Suprapubic skin (tissue), 4 donors: ENCODE data around the gene NFATC2. TPM values are rescaled to one million over a fixed set of nuclear protein-coding genes. Genes with fewer than 3 reads are reported as not detected.

ENCODE experiments used
- DNase-seq, 2 donors: peaks; one replicate each; pipeline ENCODE4 v3.0.0-alpha.2; 2019; ENCODE audit warnings: low spot score in 2 of 2
- H3K27ac ChIP-seq: fragments of 200-600 bp; sonication (generic); one replicate; pipeline ENCODE4 v1.5.1; 2019
- H3K27me3 ChIP-seq: fragments of 200-600 bp; sonication (generic); one replicate; pipeline ENCODE4 v1.5.1; 2019
- H3K36me3 ChIP-seq: fragments of 200-600 bp; sonication (generic); one replicate; pipeline ENCODE4 v1.5.1; 2019
- H3K4me1 ChIP-seq: fragments of 200-600 bp; sonication (generic); one replicate; pipeline ENCODE4 v1.5.1; 2019
- H3K4me3 ChIP-seq: fragments of 200-600 bp; sonication (generic); one replicate; pipeline ENCODE4 v1.5.1; 2019; ENCODE audit warnings: mild to moderate bottlenecking
- H3K9me3 ChIP-seq: fragments of 200-600 bp; sonication (generic); one replicate; pipeline ENCODE4 v1.5.1; 2019
- EP300 ChIP-seq: sonication (generic); formaldehyde crosslinking; IDR thresholded peaks from one replicate; pipeline ENCODE4 v1.6.1; 2017; ENCODE audit warnings: antibody characterized with exemption
- POLR2A ChIP-seq, 2 donors: fragments of 450-650 bp; IDR thresholded peaks; one replicate each; pipeline ENCODE4 v1.6.1; 2017; ENCODE audit warnings: antibody characterized with exemption in 2 of 2, mild to moderate bottlenecking in 2 of 2, moderate library complexity in 2 of 2
- POLR2AphosphoS5 ChIP-seq, 3 donors: sonication (generic); formaldehyde crosslinking; IDR thresholded peaks; one replicate each; pipeline ENCODE4 v1.6.1; 2017; ENCODE audit warnings: antibody characterized with exemption in 3 of 3
- WGBS: methylation state at CpG from one replicate; pipeline ENCODE4 v1.1.5; 2018; 5-methylcytosine and 5-hydroxymethylcytosine counted together
- total RNA-seq, 4 donors: library from RNA; depleted of rRNA; stranded (reverse); fragments of >200 nt; gene quantifications; one replicate each; pipeline ENCODE4 v1.1.0, GENCODE V29; 2016
- TF ChIP-seq, protein P1 (sequence below), 2 donors: fragments of 200-600 bp in 1 of 2; fragments of 450-650 bp in 1 of 2; sonication (generic) in 1 of 2; IDR thresholded peaks; one replicate each; pipeline ENCODE4 v1.5.1; 2016 to 2019; ENCODE audit warnings: antibody characterized with exemption in 2 of 2, mild to moderate bottlenecking in 1 of 2, moderate library complexity in 1 of 2

NFATC2 gene
- total RNA-seq, 4 donors from 2014 or later: 5.4 to 15.7 (median 8.4) TPM

DNA sequence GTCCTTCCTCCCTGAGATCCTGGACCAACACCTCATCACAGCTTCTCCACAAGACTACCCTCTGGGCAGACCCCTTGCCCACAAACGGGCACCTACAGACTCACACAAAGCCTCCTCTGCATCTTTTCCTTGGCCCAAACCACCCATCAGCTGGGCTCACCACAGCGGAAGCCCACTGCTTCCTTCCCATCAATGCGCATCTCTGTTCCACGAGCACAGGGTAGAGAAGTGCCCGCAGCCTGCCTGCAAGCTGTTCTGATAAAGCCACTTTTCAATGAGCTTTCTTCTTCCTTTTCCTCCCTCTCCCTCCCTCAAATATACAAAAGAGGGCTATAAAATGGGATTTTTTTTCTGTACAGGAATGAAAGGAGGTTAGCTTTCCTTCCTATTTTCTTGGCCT, 111.2 kb downstream of the NFATC2 start:
- no peak for DNase-seq
- Histone ChIP-seq H3K36me3 (peaks cover 18% of the 10 kb centered on the region), H3K9me3 (no peaks in the 10 kb centered on the region), H3K4me1 (no peaks in the 10 kb centered on the region), H3K27ac (no peak overlapping the region), H3K27me3 (no peaks in the 10 kb centered on the region), H3K4me3 (no peak overlapping the region)
- TF ChIP-seq POLR2AphosphoS5 (IDR thresholded peaks at IDR 0.05) (no peak), POLR2A (IDR thresholded peaks at IDR 0.05) (no peak), EP300 (no peak)
- TF ChIP-seq, protein P1, sequence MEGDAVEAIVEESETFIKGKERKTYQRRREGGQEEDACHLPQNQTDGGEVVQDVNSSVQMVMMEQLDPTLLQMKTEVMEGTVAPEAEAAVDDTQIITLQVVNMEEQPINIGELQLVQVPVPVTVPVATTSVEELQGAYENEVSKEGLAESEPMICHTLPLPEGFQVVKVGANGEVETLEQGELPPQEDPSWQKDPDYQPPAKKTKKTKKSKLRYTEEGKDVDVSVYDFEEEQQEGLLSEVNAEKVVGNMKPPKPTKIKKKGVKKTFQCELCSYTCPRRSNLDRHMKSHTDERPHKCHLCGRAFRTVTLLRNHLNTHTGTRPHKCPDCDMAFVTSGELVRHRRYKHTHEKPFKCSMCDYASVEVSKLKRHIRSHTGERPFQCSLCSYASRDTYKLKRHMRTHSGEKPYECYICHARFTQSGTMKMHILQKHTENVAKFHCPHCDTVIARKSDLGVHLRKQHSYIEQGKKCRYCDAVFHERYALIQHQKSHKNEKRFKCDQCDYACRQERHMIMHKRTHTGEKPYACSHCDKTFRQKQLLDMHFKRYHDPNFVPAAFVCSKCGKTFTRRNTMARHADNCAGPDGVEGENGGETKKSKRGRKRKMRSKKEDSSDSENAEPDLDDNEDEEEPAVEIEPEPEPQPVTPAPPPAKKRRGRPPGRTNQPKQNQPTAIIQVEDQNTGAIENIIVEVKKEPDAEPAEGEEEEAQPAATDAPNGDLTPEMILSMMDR (IDR thresholded peaks at IDR 0.05): no peak
- WGBS: 53% methylated on average over 5 of the region's 5 CpGs

DNA sequence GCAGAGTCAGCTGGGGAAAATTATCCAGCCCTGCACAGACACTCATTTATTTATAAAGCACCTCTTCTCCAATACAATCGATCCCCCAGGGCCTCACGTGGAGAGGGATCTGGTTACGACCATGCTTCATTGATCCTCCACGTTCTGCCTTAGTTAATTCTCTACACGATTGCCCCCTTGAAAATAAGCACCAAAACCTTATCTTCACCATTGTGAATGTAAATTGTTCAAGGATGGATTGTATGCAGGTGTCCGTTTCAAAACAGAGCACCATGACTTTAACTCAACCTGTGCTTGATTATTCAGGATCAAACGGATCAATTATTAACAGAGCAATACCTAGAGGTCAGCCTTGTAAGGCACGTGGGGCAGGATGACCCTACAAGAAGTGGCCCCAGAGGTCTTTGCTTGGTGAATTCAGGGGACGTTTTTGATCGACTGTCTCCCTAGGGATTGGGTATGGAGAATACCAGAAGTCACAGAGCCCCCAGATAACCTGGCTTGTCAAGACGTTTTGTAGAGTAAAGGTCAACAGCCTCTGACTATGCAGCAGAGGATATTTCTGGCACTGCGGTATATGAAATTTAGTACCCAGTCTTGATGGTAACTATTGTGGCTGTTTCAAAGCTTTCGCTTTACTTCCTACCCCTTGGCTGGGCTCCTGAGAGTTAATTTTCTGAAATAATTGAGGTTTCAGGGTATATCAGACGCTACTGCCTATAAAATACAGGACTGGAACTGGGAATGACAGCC, 112.1 kb downstream of the NFATC2 start:
- TF ChIP-seq POLR2AphosphoS5 (IDR thresholded peaks at IDR 0.05): no peak
- WGBS: 87% methylated on average over 14 of the region's 14 CpGs
- no peaks in the 10 kb centered on the region for H3K9me3 ChIP-seq

DNA sequence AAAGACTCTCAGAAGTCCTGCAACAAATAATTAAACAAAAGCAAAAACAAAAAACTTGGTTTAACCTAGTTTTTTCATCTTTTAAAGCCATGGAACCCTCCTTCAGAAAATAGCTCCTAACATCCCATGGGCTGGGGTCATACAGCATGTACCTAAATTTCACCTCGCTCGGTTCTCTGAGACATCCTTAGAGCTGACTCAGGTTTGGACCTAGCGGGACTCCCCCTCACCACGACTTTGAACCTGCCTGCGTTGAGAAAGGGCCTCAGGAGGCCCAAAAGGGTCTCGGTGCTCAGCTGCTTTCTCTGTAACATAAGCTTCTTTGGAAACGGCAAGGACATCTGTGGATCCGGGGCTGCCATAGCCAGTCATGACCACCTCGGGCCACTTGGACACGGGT, 112.8 kb downstream of the NFATC2 start:
- DNase-seq: no peak
- Histone ChIP-seq H3K36me3 (peaks cover 14% of the 10 kb centered on the region), H3K27ac (no peak overlapping the region), H3K4me1 (no peaks in the 10 kb centered on the region), H3K9me3 (no peaks in the 10 kb centered on the region), H3K27me3 (no peaks in the 10 kb centered on the region), H3K4me3 (no peak overlapping the region)
- no peak for TF ChIP-seq POLR2AphosphoS5 (IDR thresholded peaks at IDR 0.05)
- no peak for TF ChIP-seq POLR2A (IDR thresholded peaks at IDR 0.05)
- no peak for TF ChIP-seq EP300
- TF ChIP-seq, protein P1 (IDR thresholded peaks at IDR 0.05): no peak
- WGBS: 87% methylated on average over 10 of the region's 10 CpGs

More for the DNA sequence above, 112.1 kb downstream of the NFATC2 start:
- H3K36me3 ChIP-seq: peaks cover 18% of the 10 kb centered on the region
- H3K27ac ChIP-seq: no peak overlapping the region
- DNase-seq: no peak
- no peaks in the 10 kb centered on the region for H3K27me3 ChIP-seq
- H3K4me1 ChIP-seq: no peaks in the 10 kb centered on the region
- no peak overlapping the region for H3K4me3 ChIP-seq

DNA sequence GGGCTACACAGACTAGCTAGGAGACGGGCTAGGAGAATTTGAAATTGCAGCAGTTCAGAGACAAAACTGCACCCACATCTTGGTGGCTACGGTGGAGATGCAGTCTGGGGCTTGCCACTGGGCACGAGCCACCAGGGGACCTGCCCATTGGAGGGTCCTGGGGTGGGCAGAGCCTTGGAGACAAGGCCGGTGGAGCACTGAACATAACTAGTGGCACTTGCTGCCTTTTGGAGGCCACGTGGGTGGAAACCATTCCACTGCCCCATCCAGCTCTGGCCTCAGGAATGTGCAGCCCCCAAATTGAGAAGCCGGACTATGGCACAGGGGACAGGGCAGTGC, 113.4 kb downstream of the NFATC2 start:
- no peak for DNase-seq
- H3K36me3 ChIP-seq: peaks cover 10% of the 10 kb centered on the region
- WGBS: 89% methylated on average over 2 of the region's 6 CpGs

DNA sequence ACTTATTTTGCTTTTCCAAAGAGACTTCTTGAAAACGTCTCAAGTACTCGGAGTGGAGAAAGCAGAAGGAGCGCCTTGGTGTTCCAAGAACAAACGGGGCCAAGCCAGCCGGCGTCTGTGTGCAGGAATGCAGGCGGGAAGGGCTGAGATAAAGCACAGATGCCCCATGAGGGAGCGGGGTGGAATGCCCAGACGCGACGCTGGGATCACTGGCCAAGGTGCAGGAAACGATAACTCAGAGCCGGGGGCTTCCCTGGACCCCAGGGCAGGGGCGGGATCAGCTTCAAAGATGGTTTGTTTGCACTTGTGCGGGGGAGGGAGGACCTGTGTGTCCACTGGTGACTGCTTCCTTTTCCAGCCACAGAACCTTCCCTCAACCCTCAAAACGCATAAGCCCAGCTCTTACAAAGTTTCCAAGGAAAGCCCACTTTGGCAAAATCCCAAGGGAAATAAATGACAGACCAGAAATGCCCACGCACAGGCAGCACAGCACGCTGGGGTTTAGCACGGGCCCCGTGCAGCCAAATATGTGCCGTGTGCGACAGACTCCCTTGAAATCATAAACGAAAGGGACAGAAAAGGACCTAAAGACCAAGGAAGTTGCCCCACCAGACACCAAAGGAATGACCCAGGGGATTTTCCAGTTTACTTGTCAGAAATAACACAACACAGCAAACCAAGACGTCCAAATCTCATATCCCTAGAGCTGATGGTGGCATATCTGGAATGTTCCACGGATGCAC, 113.9 kb downstream of the NFATC2 start:
- Histone ChIP-seq H3K9me3 (no peaks in the 10 kb centered on the region), H3K4me3 (no peak overlapping the region), H3K27ac (no peak overlapping the region), H3K4me1 (no peaks in the 10 kb centered on the region), H3K27me3 (no peaks in the 10 kb centered on the region), H3K36me3 (peaks cover 10% of the 10 kb centered on the region)
- TF ChIP-seq EP300: no peak
- 58% methylated on average over 19 of the region's 25 CpGs for WGBS
- DNase-seq: no peak

More for the DNA sequence above, 113.4 kb downstream of the NFATC2 start:
- no peaks in the 10 kb centered on the region for H3K4me1 ChIP-seq
- TF ChIP-seq POLR2A (IDR thresholded peaks at IDR 0.05) (no peak), EP300 (no peak), POLR2AphosphoS5 (IDR thresholded peaks at IDR 0.05) (no peak)
- TF ChIP-seq, protein P1 (IDR thresholded peaks at IDR 0.05): no peak
- H3K9me3 ChIP-seq: no peaks in the 10 kb centered on the region
- no peak overlapping the region for H3K27ac ChIP-seq
- H3K4me3 ChIP-seq: no peak overlapping the region
- H3K27me3 ChIP-seq: no peaks in the 10 kb centered on the region

DNA sequence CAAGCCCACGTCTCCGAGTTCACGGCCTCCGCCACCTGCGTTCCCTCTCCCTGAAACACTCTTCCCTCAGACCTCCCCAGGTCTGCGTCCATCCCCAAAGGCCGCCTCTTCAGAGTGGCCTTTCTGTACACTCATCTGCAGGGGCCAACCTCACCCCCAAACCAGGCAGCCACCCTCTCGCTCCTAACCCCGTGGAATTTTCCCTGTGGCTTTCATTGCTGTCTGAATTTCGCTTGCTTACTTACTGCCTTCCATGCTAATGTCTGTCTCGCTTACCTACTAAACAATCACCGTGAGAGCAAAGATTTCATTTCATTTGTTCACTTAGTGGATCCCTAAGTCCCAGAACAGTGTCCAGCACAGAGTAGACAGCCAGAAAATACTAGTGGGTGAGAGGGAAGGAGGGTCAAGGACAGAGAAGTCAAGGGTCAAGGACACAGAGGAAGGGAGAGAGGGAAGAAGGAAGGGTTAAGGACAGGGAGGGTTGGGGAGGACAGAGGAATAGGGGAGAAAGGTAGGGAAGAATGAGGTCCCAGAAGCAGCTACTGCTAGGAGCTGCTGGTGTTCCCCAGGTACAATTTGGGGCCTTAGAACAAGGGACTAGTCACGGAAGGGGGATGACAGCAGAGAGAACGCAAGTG, 114.7 kb downstream of the NFATC2 start:
- Histone ChIP-seq H3K4me3 (no peak overlapping the region), H3K27ac (no peak overlapping the region), H3K27me3 (no peaks in the 10 kb centered on the region), H3K9me3 (no peaks in the 10 kb centered on the region), H3K4me1 (no peaks in the 10 kb centered on the region), H3K36me3 (peaks cover 9% of the 10 kb centered on the region)
- DNase-seq: no peak
- TF ChIP-seq, protein P1 (IDR thresholded peaks at IDR 0.05): no peak
- TF ChIP-seq POLR2A (IDR thresholded peaks at IDR 0.05): no peak
- TF ChIP-seq EP300: no peak
- TF ChIP-seq POLR2AphosphoS5 (IDR thresholded peaks at IDR 0.05): no peak
- WGBS: 86% methylated on average over 14 of the region's 14 CpGs
